Adipose tissue (tissue), 3 donors: ENCODE measurements around the gene PCK1. TPM values are rescaled to one million over a fixed set of nuclear protein-coding genes. Genes with fewer than 3 reads are reported as not detected.

Source experiments
- H3K27ac ChIP-seq: one replicate; pipeline ENCODE4 v1.5.1; 2013; ENCODE audit warnings: low read depth, low read length
- WGBS, 3 donors: extraction: QIAGEN DNeasy Blood & Tissue Kit; methylation state at CpG; one replicate each; pipeline ENCODE4 v1.1.7; 2013; 5-methylcytosine and 5-hydroxymethylcytosine counted together
- polyA plus RNA-seq, 3 donors: library from polyadenylated mRNA; stranded (reverse); fragments of 200-250 nt; gene quantifications; one replicate each; pipeline ENCODE4 v1.2.3, GENCODE V29; 2013
- donor health status: healthy with polysubstance abuse.
- donor health status: Bipolar disorder and iron deficiency.
- donor health status: healthy.

The PCK1 gene
- polyA plus RNA-seq, 3 donors, result 20.8 to 161 (median 49.9) TPM

DNA sequence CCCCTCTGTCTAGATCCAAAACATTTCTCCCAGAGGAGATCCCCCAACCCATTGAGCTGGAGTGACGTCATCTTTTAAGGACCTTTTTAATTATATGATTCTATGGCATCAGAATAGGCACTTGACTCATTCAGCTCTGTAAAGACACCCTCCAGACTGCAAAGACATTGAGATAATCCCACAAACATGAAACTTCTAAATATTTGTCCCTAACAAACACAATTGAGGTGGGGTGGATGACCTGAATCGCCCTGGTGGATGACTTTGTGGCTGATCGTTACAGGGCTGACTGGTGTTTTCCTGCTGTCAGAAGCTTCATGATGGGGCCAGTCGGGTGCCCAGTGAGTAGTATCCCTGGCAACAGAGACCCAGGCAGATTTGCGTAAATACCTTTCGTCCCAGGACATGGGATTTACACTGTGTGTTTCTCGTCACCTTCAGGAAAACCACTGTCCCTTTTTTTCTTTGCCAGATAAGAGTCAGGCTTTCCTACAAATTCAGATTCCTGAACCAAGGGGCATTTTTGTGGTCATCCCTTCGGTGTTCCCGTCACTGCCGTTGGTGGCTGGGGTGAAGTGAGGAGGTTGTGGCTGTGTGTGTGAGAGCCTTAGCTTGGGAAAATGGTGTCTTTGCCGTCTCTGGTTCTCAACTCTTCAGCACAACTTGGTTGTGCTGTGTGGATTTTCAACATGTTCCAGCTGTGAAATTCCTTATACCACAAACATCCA is 5.3 kb upstream of the PCK1 start:
- no peak overlapping the region for H3K27ac ChIP-seq
- 52 to 79% (median 73%) methylated on average over 11 of the region's 11 CpGs for WGBS, 3 donors

DNA sequence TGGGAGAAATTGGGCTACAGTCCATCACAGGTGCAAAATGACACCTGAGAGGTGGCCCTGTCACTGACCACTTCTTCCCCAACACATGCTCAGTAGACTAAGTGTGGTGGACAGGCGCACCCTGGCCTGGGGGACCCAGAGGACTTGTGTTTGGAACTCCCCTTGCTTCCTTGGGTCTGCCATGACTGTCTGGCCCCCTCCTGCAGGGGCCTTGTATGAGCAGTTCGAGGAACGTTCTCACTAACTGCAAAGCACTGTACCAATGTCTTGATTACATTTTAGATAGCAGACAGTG is 4.0 kb upstream of the PCK1 start:
- H3K27ac ChIP-seq, result no peak overlapping the region
- WGBS, 3 donors, result 64 to 90% (median 85%) methylated on average over 3 of the region's 3 CpGs

DNA sequence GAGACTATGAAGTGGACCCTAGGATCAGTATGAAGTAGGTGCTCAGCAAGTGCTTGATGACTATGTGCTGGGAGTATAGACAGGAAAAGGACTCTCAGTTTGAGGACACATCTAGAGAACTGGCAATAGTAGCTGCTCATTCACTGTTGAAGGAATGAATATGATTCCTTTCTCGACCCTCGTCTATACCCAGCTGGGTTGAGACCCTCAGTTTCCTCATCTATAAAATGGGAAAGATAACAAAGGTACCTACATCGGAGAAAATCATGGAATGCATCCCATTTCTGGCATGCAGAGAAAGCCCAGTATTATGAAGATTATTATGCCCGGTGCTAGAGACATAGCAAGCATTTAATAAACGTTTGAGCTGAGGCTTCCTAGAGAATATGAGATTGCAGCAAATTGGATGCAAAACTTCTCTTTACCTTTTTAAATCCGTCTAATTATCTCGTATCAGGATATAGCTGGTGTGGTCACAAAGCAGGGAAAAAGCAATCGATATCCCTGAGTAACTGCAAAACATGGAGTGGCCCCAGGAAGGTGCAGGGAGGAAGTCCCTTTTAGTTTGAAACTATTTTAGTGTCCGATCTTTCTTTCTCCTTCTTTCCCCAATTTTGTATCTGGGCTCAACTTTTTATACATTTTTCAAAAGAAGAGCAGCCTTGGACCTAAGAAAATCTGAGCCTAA is 2.8 kb upstream of the PCK1 start:
- 60 to 78% (median 76%) methylated on average over 9 of the region's 9 CpGs for WGBS, 3 donors
- no peak overlapping the region for H3K27ac ChIP-seq

DNA sequence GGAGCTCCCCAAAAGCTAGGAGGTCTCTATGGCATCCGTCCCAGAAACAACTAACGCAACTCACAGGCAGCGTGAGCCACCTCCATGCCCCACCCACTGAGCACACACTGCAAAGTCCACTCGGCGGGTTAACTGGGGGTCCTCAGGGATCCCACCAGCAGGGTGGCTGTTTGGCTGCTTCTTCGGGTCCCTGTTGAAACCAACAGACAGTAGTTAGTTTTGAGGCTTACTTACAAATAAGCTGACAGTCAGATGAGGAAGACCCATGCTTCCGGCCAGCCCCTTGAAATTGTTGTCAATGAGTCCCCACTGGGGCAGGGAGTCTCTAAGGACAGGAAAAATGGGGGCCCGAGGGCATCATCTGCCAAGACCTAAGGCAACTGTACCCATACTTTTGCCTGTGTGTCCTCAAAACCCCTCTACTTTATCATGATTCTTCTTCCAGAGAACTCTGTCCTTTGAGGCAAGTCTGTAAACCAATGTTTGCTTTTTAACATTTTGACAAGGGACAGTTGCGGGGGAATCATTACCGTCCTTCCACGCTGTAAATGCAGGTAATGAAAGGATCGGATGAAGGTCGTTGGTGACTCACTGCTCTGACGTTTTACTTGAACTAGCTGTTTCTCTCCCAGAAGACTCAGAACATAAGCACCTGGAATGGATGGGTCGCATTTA is 2.2 kb upstream of the PCK1 start:
- WGBS, 3 donors, result 48 to 76% (median 61%) methylated on average over 15 of the region's 15 CpGs
- H3K27ac ChIP-seq, result no peak overlapping the region

DNA sequence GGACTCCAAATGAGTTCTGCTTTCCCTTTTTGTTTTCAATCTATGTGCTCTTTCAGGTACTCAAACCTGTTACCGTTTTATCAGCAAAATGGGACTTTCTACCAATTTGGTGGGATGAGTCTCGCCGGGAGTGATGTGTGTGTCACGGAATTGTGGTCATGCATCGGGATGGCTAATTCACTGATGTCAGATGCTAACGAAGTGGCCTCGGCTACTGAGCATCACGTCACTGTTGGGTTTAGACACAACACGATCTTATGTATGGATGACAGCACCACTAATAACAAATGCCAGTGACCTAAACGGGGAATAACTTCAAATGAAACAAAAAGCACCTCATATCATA is 1.6 kb upstream of the PCK1 start:
- WGBS, 3 donors, result 87 to 91% (median 89%) methylated on average over 10 of the region's 10 CpGs
- H3K27ac ChIP-seq, result no peak overlapping the region

DNA sequence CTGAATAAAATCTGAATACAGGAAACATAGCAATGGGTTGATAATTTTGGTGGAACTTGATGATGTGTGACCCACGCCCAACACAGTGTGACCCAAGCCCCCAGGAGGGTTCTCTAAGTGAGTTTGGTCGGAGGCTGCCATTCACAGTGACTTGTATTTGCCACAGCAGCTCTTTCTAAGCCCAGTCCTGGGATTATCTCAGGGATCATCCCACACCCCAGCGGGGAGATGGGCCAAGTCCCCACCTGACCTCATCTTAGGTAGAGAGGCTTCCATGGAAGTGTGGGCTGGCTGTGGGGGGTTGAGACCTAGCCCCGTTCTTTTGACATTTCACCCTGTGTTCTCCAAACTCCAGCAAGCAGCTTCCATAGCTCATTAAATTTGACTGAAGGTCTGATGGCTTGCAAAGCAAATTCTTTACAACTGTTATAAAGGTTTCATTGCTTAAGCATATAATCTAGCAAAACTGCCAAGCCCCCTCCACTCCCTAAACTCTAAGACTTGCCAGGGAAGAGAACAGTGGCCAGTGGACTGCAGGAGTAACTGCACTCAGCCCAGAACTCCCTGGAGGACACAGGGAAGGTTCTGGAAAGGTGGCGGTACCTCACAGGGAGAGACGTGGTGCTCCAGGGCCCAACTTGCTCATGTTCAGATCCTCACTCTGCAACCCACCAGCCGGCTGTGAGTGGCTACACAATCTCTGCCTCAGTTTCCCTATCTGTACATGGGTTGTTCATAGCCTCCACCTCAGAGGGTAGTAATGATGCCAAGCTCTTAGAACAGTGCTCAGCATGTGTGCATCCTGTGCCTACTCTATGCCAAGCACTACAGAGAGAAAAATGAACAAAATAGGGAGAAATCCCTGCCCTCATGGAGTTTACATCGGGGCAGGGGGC is 1.0 kb upstream of the PCK1 start:
- WGBS, 3 donors, result 70 to 77% (median 70%) methylated on average over 8 of the region's 8 CpGs
- no peak overlapping the region for H3K27ac ChIP-seq

DNA sequence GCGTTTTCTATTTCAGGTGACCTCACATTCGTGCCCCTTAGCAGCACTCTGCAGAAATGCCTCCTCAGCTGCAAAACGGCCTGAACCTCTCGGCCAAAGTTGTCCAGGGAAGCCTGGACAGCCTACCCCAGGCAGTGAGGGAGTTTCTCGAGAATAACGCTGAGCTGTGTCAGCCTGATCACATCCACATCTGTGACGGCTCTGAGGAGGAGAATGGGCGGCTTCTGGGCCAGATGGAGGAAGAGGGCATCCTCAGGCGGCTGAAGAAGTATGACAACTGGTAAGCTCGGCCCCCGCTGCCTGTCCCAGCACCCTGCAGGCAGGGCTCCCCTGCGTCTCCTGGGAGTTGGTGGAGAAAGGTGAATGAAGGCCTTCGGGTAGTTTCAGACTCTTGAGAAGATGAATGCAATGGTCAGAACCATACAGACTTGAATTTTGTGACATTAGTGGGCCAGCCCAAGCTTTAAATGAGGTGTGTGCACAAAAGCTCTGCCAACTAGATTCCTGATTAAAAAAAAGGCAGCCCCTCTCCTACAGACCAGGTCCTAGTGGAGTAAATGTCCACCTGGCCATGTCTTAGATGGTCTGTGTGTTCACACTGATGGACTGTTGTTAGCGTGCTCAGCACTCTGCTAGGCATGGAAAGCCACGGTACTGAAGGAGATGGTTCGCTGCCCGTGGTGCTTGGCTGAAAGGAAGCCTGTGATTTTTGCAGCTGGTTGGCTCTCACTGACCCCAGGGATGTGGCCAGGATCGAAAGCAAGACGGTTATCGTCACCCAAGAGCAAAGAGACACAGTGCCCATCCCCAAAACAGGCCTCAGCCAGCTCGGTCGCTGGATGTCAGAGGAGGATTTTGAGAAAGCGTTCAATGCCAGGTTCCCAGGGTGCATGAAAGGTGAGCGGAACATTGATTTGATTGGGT is 708 bp downstream of the PCK1 start:
- H3K27ac ChIP-seq, result no peak overlapping the region
- 71 to 77% (median 72%) methylated on average over 24 of the region's 24 CpGs for WGBS, 3 donors

DNA sequence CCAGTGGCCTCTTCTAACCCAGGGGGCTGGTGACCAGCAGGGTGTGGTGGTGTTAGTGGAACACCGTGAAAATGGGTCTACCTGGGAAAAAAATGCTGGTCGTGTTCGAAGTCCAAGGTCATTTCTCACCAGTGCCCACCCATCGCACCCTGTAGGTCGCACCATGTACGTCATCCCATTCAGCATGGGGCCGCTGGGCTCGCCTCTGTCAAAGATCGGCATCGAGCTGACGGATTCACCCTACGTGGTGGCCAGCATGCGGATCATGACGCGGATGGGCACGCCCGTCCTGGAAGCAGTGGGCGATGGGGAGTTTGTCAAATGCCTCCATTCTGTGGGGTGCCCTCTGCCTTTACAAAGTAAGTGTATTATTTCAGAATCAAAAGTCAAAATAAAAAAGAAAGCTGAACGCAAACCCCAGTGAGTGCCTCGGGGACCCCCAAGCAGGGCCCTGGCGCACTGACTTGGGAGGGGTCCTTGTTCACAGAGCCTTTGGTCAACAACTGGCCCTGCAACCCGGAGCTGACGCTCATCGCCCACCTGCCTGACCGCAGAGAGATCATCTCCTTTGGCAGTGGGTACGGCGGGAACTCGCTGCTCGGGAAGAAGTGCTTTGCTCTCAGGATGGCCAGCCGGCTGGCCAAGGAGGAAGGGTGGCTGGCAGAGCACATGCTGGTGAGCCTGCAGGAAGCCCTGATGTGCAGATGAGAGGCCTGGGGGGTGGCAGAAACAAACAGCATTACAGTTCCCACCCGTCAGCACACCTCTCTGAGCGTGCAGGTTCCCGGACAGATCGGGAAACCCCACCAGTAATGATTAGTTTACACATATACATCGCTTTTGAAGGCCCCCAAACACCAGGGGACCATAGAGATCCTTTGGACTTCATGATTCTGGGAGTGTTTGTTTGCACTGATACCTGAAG is 1.9 kb downstream of the PCK1 start:
- 90 to 92% (median 90%) methylated on average over 35 of the region's 35 CpGs for WGBS, 3 donors
- no peak overlapping the region for H3K27ac ChIP-seq

DNA sequence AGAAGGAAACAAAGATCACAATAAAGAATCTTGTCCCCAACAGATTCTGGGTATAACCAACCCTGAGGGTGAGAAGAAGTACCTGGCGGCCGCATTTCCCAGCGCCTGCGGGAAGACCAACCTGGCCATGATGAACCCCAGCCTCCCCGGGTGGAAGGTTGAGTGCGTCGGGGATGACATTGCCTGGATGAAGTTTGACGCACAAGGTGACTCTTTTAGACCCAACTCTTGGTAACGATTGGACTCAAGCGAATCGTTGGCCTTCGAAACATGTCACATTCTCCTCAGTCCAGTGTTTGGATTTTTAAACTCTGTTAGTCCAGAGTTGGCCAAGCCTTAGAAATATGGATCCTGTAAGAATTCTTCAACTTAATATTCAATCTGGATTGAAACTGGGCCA is 2.6 kb downstream of the PCK1 start:
- H3K27ac ChIP-seq, result no peak overlapping the region
- WGBS, 3 donors, result 93 to 97% (median 96%) methylated on average over 12 of the region's 12 CpGs

DNA sequence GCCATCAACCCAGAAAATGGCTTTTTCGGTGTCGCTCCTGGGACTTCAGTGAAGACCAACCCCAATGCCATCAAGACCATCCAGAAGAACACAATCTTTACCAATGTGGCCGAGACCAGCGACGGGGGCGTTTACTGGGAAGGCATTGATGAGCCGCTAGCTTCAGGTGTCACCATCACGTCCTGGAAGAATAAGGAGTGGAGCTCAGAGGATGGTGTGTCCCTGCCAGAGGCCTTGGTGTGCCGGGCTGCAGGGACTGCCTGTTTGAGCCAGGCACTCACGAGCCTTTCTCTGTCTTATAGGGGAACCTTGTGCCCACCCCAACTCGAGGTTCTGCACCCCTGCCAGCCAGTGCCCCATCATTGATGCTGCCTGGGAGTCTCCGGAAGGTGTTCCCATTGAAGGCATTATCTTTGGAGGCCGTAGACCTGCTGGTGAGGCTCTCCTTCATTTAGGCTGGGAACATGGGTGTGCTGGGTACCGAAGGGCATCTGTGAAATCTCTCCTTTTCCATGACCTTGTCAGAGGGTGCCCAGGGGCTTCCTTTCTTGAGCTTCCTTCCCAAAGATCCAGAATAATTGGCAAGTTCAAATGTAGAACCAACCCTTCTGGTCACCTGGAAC is 3.4 kb downstream of the PCK1 start:
- WGBS, 3 donors, result 82 to 88% (median 88%) methylated on average over 14 of the region's 14 CpGs
- H3K27ac ChIP-seq, result no peak overlapping the region

DNA sequence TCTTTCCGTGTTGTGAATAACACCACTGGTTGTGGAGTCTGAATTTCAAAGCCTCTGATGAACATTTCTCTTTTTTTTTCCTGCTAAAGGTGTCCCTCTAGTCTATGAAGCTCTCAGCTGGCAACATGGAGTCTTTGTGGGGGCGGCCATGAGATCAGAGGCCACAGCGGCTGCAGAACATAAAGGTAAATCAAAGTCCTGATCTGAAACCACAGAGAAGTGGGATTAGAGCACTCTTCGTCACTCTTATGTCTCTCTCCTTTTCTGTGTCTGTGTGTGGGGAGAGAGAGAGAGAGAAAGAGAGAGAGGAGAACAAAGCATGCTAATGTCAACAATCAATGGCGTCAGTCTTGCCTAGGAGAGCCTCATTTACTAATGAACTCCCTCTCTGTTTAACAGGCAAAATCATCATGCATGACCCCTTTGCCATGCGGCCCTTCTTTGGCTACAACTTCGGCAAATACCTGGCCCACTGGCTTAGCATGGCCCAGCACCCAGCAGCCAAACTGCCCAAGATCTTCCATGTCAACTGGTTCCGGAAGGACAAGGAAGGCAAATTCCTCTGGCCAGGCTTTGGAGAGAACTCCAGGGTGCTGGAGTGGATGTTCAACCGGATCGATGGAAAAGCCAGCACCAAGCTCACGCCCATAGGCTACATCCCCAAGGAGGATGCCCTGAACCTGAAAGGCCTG is 4.2 kb downstream of the PCK1 start:
- WGBS, 3 donors, result 78 to 93% (median 90%) methylated on average over 11 of the region's 11 CpGs
- no peak overlapping the region for H3K27ac ChIP-seq

DNA sequence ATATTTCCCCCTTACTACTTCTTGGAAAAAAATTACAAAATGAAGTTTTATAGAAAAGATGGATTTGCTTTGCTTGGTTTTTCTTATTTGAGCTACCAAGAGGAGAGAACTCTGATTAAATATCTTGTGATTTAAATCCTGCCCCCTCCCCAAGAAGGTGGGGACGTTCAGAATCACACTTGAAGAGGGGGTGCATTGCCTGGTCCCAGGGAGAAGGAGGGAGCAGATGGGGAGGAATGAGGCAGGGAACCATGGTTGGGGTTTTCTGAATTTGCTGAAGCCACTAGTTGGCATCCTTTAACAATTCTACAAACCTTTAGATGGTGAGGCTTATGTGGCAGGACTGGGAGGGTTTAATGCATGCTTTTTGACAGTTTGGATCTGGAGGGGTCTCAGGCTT is 5.5 kb downstream of the PCK1 start:
- H3K27ac ChIP-seq, result no peak overlapping the region
- WGBS, 3 donors, result 20 to 43% (median 24%) methylated on average over 1 of the region's 1 CpG

DNA sequence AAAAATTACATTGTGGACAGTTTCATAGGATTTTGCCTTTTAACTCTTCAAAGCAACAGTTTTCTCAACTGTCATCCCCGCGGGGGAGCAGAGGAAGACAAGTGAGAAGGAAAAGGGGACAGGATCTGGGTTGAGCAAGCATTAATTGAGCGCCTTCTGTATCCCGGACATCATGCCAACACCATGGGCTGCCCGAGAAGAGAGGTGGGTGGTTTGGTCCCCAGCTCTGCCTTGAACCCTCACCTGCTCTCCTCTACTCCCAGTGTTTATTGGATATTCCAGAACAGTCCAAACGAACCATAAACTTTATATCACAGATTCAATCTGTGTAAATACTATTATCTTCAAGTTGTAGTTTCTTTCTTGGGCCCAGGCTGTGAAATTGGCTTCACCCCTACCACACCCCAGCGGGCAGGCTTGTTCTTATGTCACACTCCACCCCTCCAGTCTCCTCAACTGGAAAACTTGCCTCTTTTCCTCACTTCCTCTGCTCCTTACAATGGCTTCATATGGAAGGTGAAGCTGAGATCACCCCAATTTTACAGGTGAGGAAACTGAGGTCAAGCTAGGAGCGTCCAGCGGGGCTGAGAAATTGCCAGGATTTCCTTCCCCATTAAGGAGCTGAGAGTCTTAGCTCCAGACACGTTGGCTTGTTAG is 6.0 kb downstream of the PCK1 start:
- H3K27ac ChIP-seq, result no peak overlapping the region
- 69 to 73% (median 70%) methylated on average over 10 of the region's 10 CpGs for WGBS, 3 donors

DNA sequence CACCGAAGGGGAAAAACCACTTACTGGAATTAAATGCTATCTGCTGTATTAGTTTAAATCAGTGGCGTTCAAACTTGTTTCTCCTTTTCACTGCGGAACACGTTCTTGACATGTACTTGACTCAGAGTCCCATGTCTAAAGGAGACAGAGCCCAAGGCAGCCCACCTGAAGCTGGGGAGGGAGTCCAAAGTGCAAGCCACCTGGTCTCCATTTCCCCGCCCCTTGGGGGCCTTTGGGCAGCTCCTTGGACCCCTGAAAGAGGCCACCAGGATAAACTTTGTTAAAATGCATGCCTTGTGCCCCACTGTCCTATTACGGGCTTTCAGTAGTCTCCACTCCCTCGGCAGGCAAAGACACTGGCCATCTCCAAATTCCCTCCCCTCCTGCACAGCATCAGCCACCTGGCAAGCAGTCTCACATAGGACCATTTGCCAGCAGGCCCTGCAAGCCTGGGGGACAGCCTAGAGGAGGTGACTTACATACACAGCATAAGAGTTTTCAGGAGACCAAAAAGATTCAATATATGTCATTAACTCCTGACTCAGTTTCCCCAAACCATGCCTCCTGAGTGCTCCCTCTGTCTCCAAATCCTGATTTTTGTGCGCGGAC is 6.7 kb downstream of the PCK1 start:
- H3K27ac ChIP-seq, result no peak overlapping the region
- 70 to 80% (median 77%) methylated on average over 9 of the region's 9 CpGs for WGBS, 3 donors
